ENCODE data around the gene FYB1.

FYB1 gene

DNA sequence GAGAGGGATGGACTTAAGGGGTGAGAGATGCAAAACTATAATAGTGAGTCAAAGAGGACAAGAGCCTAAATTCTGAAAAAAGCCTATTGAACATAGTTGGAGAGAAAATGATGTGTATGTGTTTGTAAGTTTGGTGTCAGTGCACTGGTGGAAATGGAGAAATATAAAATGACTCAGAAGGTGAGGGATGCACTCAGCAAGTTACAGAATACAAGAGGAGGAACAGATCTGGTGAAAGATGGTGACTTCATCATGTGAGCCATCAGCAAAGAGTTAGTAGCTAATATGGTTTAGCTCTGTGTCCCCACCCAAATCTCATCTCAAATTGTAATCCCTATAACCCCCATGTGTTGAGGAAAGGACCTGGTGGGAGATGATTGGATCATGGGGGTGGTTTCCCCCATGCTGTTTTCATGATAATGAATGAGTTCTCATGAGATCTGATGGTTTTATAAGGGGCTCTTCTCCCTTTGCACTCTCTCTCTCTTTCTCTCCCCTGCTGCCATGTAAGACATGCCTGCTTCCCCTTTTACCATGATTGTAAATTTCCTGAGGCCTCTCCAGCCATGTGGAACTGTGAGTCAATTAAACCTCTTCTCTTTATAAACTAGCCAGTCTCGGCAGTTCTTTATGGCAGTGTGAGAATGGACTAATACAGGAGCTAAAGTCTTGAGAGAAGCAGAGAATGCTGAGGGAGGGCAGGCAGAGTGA lies 30.4 kb upstream of the FYB1 start:
- Mint-ChIP-seq H3K36me3 (ENCODE audit: low read depth) (peaks cover 6% of the 10 kb centered on the region), H3K27me3 (ENCODE audit: low read depth, poor library complexity) (no peaks in the 10 kb centered on the region), H3K4me3 (no peak overlapping the region), H3K4me1 (no peaks in the 10 kb centered on the region), H3K27ac (no peak overlapping the region), H3K9me3 (peaks cover 28% of the 10 kb centered on the region)
- no peak for DNase-seq
- TF ChIP-seq, protein P1, sequence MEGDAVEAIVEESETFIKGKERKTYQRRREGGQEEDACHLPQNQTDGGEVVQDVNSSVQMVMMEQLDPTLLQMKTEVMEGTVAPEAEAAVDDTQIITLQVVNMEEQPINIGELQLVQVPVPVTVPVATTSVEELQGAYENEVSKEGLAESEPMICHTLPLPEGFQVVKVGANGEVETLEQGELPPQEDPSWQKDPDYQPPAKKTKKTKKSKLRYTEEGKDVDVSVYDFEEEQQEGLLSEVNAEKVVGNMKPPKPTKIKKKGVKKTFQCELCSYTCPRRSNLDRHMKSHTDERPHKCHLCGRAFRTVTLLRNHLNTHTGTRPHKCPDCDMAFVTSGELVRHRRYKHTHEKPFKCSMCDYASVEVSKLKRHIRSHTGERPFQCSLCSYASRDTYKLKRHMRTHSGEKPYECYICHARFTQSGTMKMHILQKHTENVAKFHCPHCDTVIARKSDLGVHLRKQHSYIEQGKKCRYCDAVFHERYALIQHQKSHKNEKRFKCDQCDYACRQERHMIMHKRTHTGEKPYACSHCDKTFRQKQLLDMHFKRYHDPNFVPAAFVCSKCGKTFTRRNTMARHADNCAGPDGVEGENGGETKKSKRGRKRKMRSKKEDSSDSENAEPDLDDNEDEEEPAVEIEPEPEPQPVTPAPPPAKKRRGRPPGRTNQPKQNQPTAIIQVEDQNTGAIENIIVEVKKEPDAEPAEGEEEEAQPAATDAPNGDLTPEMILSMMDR (IDR thresholded peaks at IDR 0.05), result no peak

DNA sequence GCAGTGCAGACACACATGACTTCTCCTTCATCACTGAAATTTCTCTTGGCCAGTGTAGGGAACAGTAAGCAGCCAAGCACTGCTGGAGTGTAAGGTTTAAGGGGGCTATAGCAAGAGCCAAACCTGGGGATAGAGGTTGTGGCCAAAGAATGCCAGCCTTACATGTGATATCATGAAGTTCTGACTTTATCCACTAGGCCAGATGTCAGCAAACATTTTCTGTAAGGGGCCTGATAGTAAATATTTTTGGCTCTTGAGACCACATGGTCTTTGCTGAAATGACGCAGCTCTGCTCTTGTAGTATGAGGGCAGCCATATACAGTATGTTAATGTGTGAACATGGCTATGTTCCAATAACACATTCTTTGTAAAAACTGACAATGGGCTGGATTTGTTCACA lies 29.7 kb upstream of the FYB1 start:
- Mint-ChIP-seq H3K4me1 (no peaks in the 10 kb centered on the region), H3K9me3 (peaks cover 30% of the 10 kb centered on the region), H3K27ac (no peak overlapping the region), H3K36me3 (ENCODE audit: low read depth) (peaks cover 6% of the 10 kb centered on the region), H3K4me3 (no peak overlapping the region), H3K27me3 (ENCODE audit: low read depth, poor library complexity) (no peaks in the 10 kb centered on the region)
- DNase-seq, result no peak
- TF ChIP-seq, protein P1 (IDR thresholded peaks at IDR 0.05), result no peak

DNA sequence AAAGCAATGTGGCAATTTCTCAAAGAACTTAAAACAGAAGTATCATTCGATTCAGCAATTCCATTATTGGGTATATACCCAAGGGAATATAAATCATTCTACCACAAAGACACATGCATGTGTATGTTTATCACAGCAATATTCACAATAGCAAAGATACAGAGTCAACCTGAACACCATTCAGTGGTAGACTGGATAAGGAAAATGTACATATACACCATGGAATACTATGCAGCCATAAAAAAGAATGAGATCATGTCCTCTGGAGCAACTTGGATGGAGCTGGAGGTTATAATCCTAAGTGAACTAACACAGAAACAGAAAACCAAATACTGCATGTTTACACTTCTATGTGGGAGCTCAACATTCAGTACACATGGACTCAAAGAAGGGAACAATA lies 21.4 kb upstream of the FYB1 start:
- no peak overlapping the region for H3K4me3 Mint-ChIP-seq
- no peaks in the 10 kb centered on the region for H3K4me1 Mint-ChIP-seq
- H3K36me3 Mint-ChIP-seq (ENCODE audit: low read depth), result no peaks in the 10 kb centered on the region
- no peaks in the 10 kb centered on the region for H3K27me3 Mint-ChIP-seq (ENCODE audit: low read depth, poor library complexity)
- H3K27ac Mint-ChIP-seq, result no peak overlapping the region
- peaks cover 33% of the 10 kb centered on the region for H3K9me3 Mint-ChIP-seq
- no peak for DNase-seq
- TF ChIP-seq, protein P1 (IDR thresholded peaks at IDR 0.05), result no peak

DNA sequence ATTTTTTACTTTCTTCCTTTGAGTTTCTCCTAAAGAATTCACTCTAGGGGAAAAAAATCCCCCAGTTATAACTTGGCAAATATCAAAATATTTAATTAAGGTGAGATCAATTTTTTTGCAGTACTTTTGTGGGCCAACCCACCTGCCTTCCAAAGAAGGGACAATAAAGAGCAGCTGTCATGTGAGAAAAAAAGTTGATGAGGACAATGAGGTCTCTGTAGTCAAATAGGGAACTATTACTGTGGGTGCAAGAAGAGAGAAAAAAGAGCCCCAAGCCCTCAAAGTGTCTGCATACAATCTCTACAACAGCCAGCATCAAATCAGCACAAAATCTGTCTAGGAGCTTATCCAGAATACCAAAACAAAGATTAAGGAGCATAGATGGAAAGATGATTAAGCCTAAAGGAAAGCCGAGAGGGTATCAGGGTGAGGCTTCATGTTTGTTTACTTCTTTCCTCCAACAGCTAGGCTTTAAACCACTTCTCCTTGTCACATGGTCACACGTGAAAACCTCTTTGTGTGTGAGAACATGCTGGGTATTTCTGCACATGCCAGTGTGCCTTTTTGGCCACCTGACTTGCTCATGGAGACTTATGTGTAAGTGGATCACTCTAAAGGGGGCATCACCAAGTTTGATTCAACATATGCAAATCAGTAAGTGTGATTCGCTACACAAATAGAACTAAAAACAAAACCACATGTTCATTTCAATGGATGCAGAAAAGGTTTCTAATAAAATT lies 19.2 kb upstream of the FYB1 start:
- TF ChIP-seq, protein P1 (IDR thresholded peaks at IDR 0.05), result no peak
- Mint-ChIP-seq H3K9me3 (peaks cover 25% of the 10 kb centered on the region), H3K27ac (no peak overlapping the region), H3K27me3 (ENCODE audit: low read depth, poor library complexity) (no peaks in the 10 kb centered on the region), H3K36me3 (ENCODE audit: low read depth) (no peaks in the 10 kb centered on the region), H3K4me1 (no peaks in the 10 kb centered on the region), H3K4me3 (no peak overlapping the region)
- DNase-seq, result no peak

DNA sequence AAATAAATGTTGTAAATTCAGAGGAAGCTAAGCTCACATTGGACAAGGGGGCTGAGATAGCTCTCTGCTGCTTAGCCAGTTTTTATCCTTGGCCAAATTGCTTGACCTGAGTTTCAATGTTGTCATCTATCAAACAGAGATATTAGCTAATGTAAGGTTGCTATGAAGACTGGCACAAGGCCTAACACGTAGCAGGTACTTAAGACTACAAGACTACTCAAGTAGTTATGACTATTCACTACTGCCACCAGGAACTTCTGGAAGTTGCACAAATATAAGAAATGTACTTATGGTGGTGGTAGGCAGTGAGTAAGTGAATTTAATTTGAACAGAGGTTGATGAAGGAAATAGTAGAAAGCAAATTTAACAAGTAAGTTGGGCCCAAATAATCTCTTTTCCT lies 17.4 kb upstream of the FYB1 start:
- H3K36me3 Mint-ChIP-seq (ENCODE audit: low read depth), result no peaks in the 10 kb centered on the region
- no peak overlapping the region for H3K4me3 Mint-ChIP-seq
- no peaks in the 10 kb centered on the region for H3K4me1 Mint-ChIP-seq
- peaks cover 21% of the 10 kb centered on the region for H3K9me3 Mint-ChIP-seq
- TF ChIP-seq, protein P1 (IDR thresholded peaks at IDR 0.05), result no peak
- no peak overlapping the region for H3K27ac Mint-ChIP-seq
- no peaks in the 10 kb centered on the region for H3K27me3 Mint-ChIP-seq (ENCODE audit: low read depth, poor library complexity)
- DNase-seq, result no peak
